CD4-positive, CD25-positive, alpha-beta regulatory T cell (primary cell): ENCODE results near the gene PCDHGA4. TPM values are rescaled to one million over a fixed set of nuclear protein-coding genes. Genes with fewer than 3 reads are reported as not detected.
"Not testable (repeated sequence)": the region's sequence is repeated elsewhere in the genome, so short reads cannot be mapped to it uniquely, and the experiment has no call there.

Experiments used
- ATAC-seq, 2 donors: fragments of 150-1000 bp; cut with Tn5 transposase; one replicate each; pipeline ENCODE4 v1.10.0; 2021; ENCODE audit warnings: low read depth in 2 of 2, moderate number of reproducible peaks in 2 of 2, moderate library complexity in 1 of 2
- DNase-seq, 3 donors: peaks; one replicate each; pipeline versions ENCODE4 v3.0.0 to v3.0.0-alpha.2; 2012 to 2022; ENCODE audit warnings: mixed read lengths in 1 of 3
- H3K27ac ChIP-seq: one replicate; pipeline ENCODE4 v1.7.0; 2013; ENCODE audit warnings: mild to moderate bottlenecking, low read length; ENCODE audit not compliant: insufficient read depth, poor library complexity, severe bottlenecking
- H3K27me3 ChIP-seq: one replicate; pipeline ENCODE4 v1.7.0; 2013; ENCODE audit warnings: low read length; ENCODE audit not compliant: control insufficient read depth, insufficient read depth
- H3K36me3 ChIP-seq: one replicate; pipeline ENCODE4 v1.7.0; 2013; ENCODE audit warnings: mild to moderate bottlenecking, low read length, moderate library complexity; ENCODE audit not compliant: control insufficient read depth, insufficient read depth
- H3K4me1 ChIP-seq: 2 replicates; pipeline ENCODE4 v1.7.0; 2013; ENCODE audit warnings: mild to moderate bottlenecking, low read length; ENCODE audit not compliant: insufficient read depth, control insufficient read depth, poor library complexity, severe bottlenecking
- H3K4me3 ChIP-seq: one replicate; pipeline ENCODE4 v1.7.0; 2013; ENCODE audit warnings: low read depth, mild to moderate bottlenecking, low read length, moderate library complexity
- H3K9me3 ChIP-seq, 2 experiments: 1 replicate in 1 of 2; 2 replicates in 1 of 2; pipeline ENCODE4 v1.7.0; 2013; ENCODE audit warnings: low read length in 2 of 2, mild to moderate bottlenecking in 1 of 2, moderate library complexity in 1 of 2; ENCODE audit not compliant: control insufficient read depth in 2 of 2
- H3K27ac Mint-ChIP-seq, 3 donors: one replicate each; pipeline ENCODE4 v1.8.0; 2020 to 2022; ENCODE audit warnings: mild to moderate bottlenecking in 3 of 3, mixed read lengths in 3 of 3, moderate library complexity in 2 of 3
- H3K27me3 Mint-ChIP-seq: one replicate; pipeline ENCODE4 v1.8.0; 2022; ENCODE audit warnings: mild to moderate bottlenecking, mixed read lengths
- H3K36me3 Mint-ChIP-seq: one replicate; pipeline ENCODE4 v1.8.0; 2020; ENCODE audit warnings: mixed read lengths
- H3K4me1 Mint-ChIP-seq, 4 donors: one replicate each; pipeline ENCODE4 v1.8.0; 2020 to 2022; ENCODE audit warnings: mixed read lengths in 4 of 4, mild to moderate bottlenecking in 1 of 4
- H3K4me3 Mint-ChIP-seq, 4 donors: one replicate each; pipeline ENCODE4 v1.8.0; 2020 to 2022; ENCODE audit warnings: mild to moderate bottlenecking in 4 of 4, mixed read lengths in 4 of 4, moderate library complexity in 3 of 4
- H3K9me3 Mint-ChIP-seq, 7 donors: one replicate each; pipeline ENCODE4 v1.8.0; 2020 to 2022; ENCODE audit warnings: mixed read lengths in 7 of 7, mild to moderate bottlenecking in 3 of 7, moderate library complexity in 2 of 7
- polyA plus RNA-seq, 4 donors: library from polyadenylated mRNA; unstranded; fragments of 300-500 nt; fragmentation: Illumina TruSeq; gene quantifications; one replicate each; pipeline ENCODE4 v1.2.3, GENCODE V29; 2021
- total RNA-seq: library from RNA; stranded (reverse); gene quantifications from one replicate; pipeline ENCODE4 v1.2.3, GENCODE V29; 2022

Gene PCDHGA4
- total and polyA plus RNA-seq, 5 donors from 2014 or later: not detected

GRCh38 chr5:141392429-141393198, 37.8 kb downstream of the PCDHGA4 start, which contains the start of gene PCDHGA8:
Gene PCDHGA8 (plus strand): TSS chr5:141392633. CDS start chr5:141392814, 181 bp downstream.
- H3K9me3 ChIP-seq: peaks cover 24 to 37% of the 10 kb centered on the region in 2 experiments
- H3K27me3 ChIP-seq: peaks cover 26% of the 10 kb centered on the region
- H3K27ac ChIP-seq: no peak within 1 kb of the TSS
- Mint-ChIP-seq H3K4me3 (peak within 1 kb of the TSS in 1 of 4 donors; percentile 1), H3K27me3 (peaks cover 46% of the 10 kb centered on the region), H3K4me1 (peaks cover 0 to 3% (median 0%) of the 10 kb centered on the region in 4 donors), H3K27ac (no peak within 1 kb of the TSS), H3K36me3 (peaks cover 3% of the 10 kb centered on the region), H3K9me3 (peaks cover 0 to 57% (median 11%) of the 10 kb centered on the region in 7 donors)
- DNase-seq: no peak
- no peaks in the 10 kb centered on the region for H3K4me1 ChIP-seq
- no peak within 1 kb of the TSS for H3K4me3 ChIP-seq
- no peaks in the 10 kb centered on the region for H3K36me3 ChIP-seq
- no peak for ATAC-seq

DNA sequence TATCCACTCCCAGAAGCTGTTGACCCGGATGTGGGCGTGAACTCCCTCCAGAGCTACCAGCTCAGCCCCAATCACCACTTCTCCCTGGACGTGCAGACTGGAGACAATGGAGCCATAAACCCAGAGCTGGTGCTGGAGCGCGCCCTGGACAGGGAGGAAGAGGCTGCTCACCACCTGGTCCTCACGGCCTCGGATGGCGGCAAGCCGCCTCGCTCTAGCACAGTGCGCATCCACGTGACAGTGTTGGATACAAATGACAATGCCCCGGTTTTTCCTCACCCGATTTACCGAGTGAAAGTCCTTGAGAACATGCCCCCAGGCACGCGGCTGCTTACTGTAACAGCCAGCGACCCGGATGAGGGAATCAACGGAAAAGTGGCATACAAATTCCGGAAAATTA, 38.4 kb downstream of the PCDHGA4 start:
- H3K4me1 Mint-ChIP-seq: peaks cover 0 to 3% (median 0%) of the 10 kb centered on the region in 4 donors
- peaks cover 49% of the 10 kb centered on the region for H3K27me3 Mint-ChIP-seq
- H3K4me3 ChIP-seq: no peak overlapping the region
- no peak overlapping the region for H3K27ac ChIP-seq
- peaks cover 3% of the 10 kb centered on the region for H3K36me3 Mint-ChIP-seq
- H3K27ac Mint-ChIP-seq: no peak overlapping the region
- H3K36me3 ChIP-seq: no peaks in the 10 kb centered on the region
- H3K27me3 ChIP-seq: peaks cover 24% of the 10 kb centered on the region
- H3K9me3 Mint-ChIP-seq: peaks cover 0 to 56% (median 11%) of the 10 kb centered on the region in 7 donors
- ATAC-seq (no peak), DNase-seq (no peak)
- no peak overlapping the region for H3K4me3 Mint-ChIP-seq
- H3K9me3 ChIP-seq: peaks cover 23 to 37% of the 10 kb centered on the region in 2 experiments
- H3K4me1 ChIP-seq: no peaks in the 10 kb centered on the region

DNA sequence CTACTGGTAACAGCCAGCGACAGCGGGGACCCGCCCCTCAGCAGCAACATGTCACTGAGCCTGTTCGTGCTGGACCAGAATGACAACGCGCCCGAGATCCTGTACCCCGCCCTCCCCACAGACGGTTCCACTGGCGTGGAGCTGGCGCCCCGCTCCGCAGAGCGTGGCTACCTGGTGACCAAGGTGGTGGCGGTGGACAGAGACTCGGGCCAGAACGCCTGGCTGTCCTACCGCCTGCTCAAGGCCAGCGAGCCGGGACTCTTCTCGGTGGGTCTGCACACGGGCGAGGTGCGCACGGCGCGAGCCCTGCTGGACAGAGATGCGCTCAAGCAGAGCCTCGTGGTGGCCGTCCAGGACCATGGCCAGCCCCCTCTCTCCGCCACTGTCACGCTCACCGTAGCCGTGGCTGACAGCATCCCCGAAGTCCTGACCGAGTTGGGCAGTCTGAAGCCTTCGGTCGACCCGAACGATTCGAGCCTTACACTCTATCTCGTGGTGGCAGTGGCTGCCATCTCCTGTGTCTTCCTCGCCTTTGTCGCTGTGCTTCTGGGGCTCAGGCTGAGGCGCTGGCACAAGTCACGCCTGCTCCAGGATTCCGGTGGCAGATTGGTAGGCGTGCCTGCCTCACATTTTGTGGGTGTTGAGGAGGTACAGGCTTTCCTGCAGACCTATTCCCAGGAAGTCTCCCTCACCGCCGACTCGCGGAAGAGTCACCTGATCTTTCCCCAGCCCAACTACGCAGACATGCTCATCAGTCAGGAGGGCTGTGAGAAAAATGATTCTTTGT, 39.8 kb downstream of the PCDHGA4 start:
- ATAC-seq, H3K36me3 Mint-ChIP-seq, H3K27ac Mint-ChIP-seq, DNase-seq, H3K4me1 ChIP-seq, H3K27ac ChIP-seq, H3K4me1 Mint-ChIP-seq, H3K36me3 ChIP-seq, H3K4me3 ChIP-seq: not testable (repeated sequence)
- H3K27me3 Mint-ChIP-seq: peaks cover 41% of the 10 kb centered on the region
- peaks cover 0 to 55% (median 8%) of the 10 kb centered on the region in 7 donors for H3K9me3 Mint-ChIP-seq
- peaks cover 23 to 37% of the 10 kb centered on the region in 2 experiments for H3K9me3 ChIP-seq
- H3K27me3 ChIP-seq: peaks cover 23% of the 10 kb centered on the region
- H3K4me3 Mint-ChIP-seq: peak overlapping the region in 1 of 4 donors; percentile 32

GRCh38 chr5:141397756-141398551, 43.1 kb downstream of the PCDHGA4 start, which contains the start of gene PCDHGB5:
Gene PCDHGB5 (plus strand): TSS chr5:141397947. CDS start chr5:141398128, 181 bp downstream.
- H3K27ac Mint-ChIP-seq, H3K4me1 Mint-ChIP-seq, H3K4me1 ChIP-seq, H3K4me3 ChIP-seq, H3K27ac ChIP-seq, H3K36me3 ChIP-seq, H3K36me3 Mint-ChIP-seq: not testable (repeated sequence)
- ATAC-seq (peak; percentile 50 to 59), DNase-seq (peak in 1 of 3 donors; percentile 45)
- Histone ChIP-seq H3K27me3 (peaks cover 26% of the 10 kb centered on the region), H3K9me3 (peaks cover 21 to 28% of the 10 kb centered on the region in 2 experiments)
- Mint-ChIP-seq H3K27me3 (peaks cover 40% of the 10 kb centered on the region), H3K9me3 (peaks cover 0 to 41% (median 7%) of the 10 kb centered on the region in 7 donors), H3K4me3 (peak within 1 kb of the TSS in 2 of 4 donors; percentile 29 to 43)

DNA sequence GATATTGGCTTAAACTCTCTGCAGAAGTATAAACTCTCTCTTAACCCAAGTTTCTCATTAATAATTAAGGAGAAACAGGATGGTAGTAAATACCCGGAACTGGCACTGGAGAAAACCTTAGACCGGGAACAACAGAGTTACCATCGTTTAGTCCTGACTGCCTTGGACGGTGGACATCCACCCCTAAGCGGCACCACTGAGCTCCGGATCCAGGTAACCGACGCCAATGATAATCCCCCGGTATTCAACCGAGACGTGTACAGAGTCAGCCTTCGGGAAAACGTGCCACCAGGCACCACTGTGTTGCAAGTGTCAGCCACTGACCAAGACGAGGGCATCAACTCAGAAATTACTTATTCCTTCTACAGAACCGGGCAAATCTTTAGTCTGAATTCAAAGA, 43.8 kb downstream of the PCDHGA4 start:
- H3K4me3 Mint-ChIP-seq: peak overlapping the region in 1 of 4 donors; percentile 29
- ATAC-seq (no peak), DNase-seq (no peak)
- peaks cover 0 to 39% (median 10%) of the 10 kb centered on the region in 7 donors for H3K9me3 Mint-ChIP-seq
- peaks cover 3% of the 10 kb centered on the region for H3K36me3 Mint-ChIP-seq
- H3K27me3 ChIP-seq: peaks cover 25% of the 10 kb centered on the region
- H3K4me1 Mint-ChIP-seq: peaks cover 0 to 6% (median 0%) of the 10 kb centered on the region in 4 donors
- H3K4me1 ChIP-seq: no peaks in the 10 kb centered on the region
- no peak overlapping the region for H3K4me3 ChIP-seq
- peaks cover 19 to 29% of the 10 kb centered on the region in 2 experiments for H3K9me3 ChIP-seq
- no peak overlapping the region for H3K27ac ChIP-seq
- peaks cover 46% of the 10 kb centered on the region for H3K27me3 Mint-ChIP-seq
- no peaks in the 10 kb centered on the region for H3K36me3 ChIP-seq
- H3K27ac Mint-ChIP-seq: no peak overlapping the region

- Mint-ChIP-seq H3K4me3 (no peak overlapping the region), H3K27me3 (peaks cover 51% of the 10 kb centered on the region)
- DNase-seq: no peak
Measured at GRCh38 chr5:141399555-141400258, 44.9 kb downstream of the PCDHGA4 start.

More at GRCh38 chr5:141399555-141400258, 44.9 kb downstream of the PCDHGA4 start:
- no peak overlapping the region for H3K4me3 ChIP-seq
- no peaks in the 10 kb centered on the region for H3K4me1 ChIP-seq
- peaks cover 20 to 29% of the 10 kb centered on the region in 2 experiments for H3K9me3 ChIP-seq
- peaks cover 21% of the 10 kb centered on the region for H3K27me3 ChIP-seq
- H3K36me3 ChIP-seq: no peaks in the 10 kb centered on the region
- H3K4me1 Mint-ChIP-seq: peaks cover 0 to 6% (median 0%) of the 10 kb centered on the region in 4 donors
- H3K27ac ChIP-seq: no peak overlapping the region
- ATAC-seq: no peak
- no peak overlapping the region for H3K27ac Mint-ChIP-seq
- peaks cover 3% of the 10 kb centered on the region for H3K36me3 Mint-ChIP-seq
- peaks cover 0 to 38% (median 10%) of the 10 kb centered on the region in 7 donors for H3K9me3 Mint-ChIP-seq
